Left lung (tissue), 10 donors: Measurements from ENCODE around the gene INPP5E. TPM values are rescaled to one million over a fixed set of nuclear protein-coding genes. Genes with fewer than 3 reads are reported as not detected.

Source experiments
- ATAC-seq: fragments of 200-7000 bp; cut with Tn5 transposase; one replicate; pipeline ENCODE4 v1.9.1; 2020; ENCODE audit warnings: moderate library complexity
- DNase-seq, 4 donors: peaks; one replicate each; pipeline ENCODE4 v3.0.0-alpha.2; 2013 to 2020
- H3K27ac ChIP-seq, 2 donors: fragments of 200-600 bp; sonication (generic) in 1 of 2; one replicate each; pipeline versions ENCODE4 v1.5.0 to v1.8.0; 2020 to 2021
- H3K27me3 ChIP-seq, 2 donors: fragments of 200-600 bp; sonication (generic) in 1 of 2; one replicate each; pipeline versions ENCODE4 v1.5.0 to v1.8.0; 2020 to 2021
- H3K36me3 ChIP-seq, 2 donors: fragments of 200-600 bp; sonication (generic) in 1 of 2; one replicate each; pipeline versions ENCODE4 v1.5.0 to v1.8.0; 2020 to 2021
- H3K4me1 ChIP-seq, 2 donors: fragments of 200-600 bp; one replicate each; pipeline ENCODE4 v1.8.0; 2021
- H3K4me3 ChIP-seq, 2 donors: fragments of 200-600 bp; sonication (generic) in 1 of 2; one replicate each; pipeline versions ENCODE4 v1.5.0 to v1.8.0; 2020 to 2021; ENCODE audit warnings: mild to moderate bottlenecking in 1 of 2
- H3K9me3 ChIP-seq, 2 donors: fragments of 200-600 bp; sonication (generic) in 1 of 2; one replicate each; pipeline versions ENCODE4 v1.5.0 to v1.8.0; 2020 to 2021
- CTCF ChIP-seq, 2 donors: fragments of 200-600 bp; sonication (generic) in 1 of 2; IDR thresholded peaks; one replicate each; pipeline versions ENCODE4 v1.5.0 to v1.8.0; 2021; ENCODE audit warnings: antibody characterized with exemption in 2 of 2
- intact Hi-C, 2 donors: fragments of 100-400 bp; cut with DNase I; formaldehyde crosslinking; loops; one replicate each; pipeline versions ENCODE4 v1.11.2 to v1.14.2; 2022
- polyA plus RNA-seq, 6 donors: library from polyadenylated mRNA; unstranded; fragments of 120-200 nt; gene quantifications; one replicate each; pipeline ENCODE4 v1.2.1, GENCODE V29; 2013; ENCODE audit not compliant: insufficient read length in 6 of 6
- total RNA-seq, 2 donors: library from RNA; stranded (reverse); fragmentation: NEBNext Ultra II Directional; extraction: Animal tissue kit (Norgen Biotek cat#: 25700); gene quantifications; one replicate each; pipeline ENCODE4 v1.2.1, GENCODE V29; 2021
- donor health status: DM: no; HTN: yes; CAD: no.
- donor health status: DM: no; HTN: no; CAD: no.

INPP5E gene
- total and polyA plus RNA-seq, 8 donors, result 11.4 to 19.8 (median 13.1) TPM

DNA sequence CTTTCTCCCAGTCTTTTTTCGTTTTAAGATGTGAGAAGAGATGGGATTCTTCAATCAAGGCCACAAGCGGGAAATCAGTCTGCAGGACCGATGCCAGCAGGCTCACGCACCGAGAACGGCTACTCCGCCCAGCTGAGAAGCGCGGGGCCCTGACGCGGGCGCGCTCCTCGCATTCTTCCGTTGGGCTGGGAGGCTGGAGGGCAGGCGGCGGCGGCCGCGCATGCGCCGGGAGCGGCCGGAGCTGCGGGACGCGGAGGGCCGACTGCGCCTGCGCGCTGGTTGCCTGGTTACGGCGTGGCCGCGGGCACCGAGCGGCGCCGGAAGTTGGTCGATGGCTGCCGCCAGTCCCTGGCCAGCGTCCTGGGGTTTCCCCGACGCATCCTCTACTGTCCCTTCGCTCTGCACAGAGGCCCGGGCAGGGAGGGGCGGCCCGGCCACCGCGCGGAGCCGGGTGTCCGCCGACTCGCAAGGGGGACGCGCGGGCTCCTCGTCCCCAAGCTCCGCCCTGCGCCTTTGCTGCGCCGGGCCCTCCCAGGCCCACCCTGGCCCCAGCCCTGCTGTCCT is 44.0 kb upstream of the INPP5E start:
- Histone ChIP-seq H3K9me3 (no peaks in the 10 kb centered on the region), H3K27me3 (no peaks in the 10 kb centered on the region), H3K4me3 (peak overlapping the region; percentile 58 to 74), H3K4me1 (peaks cover 16 to 50% of the 10 kb centered on the region in 2 donors), H3K36me3 (peaks cover 0 to 2% of the 10 kb centered on the region in 2 donors), H3K27ac (peak overlapping the region; percentile 99)
- peak; percentile 94 to 99 (median 96) for DNase-seq
- ATAC-seq, result peak; percentile 49
- TF ChIP-seq CTCF (IDR thresholded peaks at IDR 0.05), result no peak
- intact Hi-C loops, result no loop called here

GRCh38 chr9:136482793-136483588 is 43.3 kb upstream of the INPP5E start, which contains the start of gene SEC16A:
TSS of gene SEC16A (minus strand) at chr9:136483040. CDS start at chr9:136477615, 5,425 bp downstream.
- Histone ChIP-seq H3K4me1 (peaks cover 16 to 43% of the 10 kb centered on the region in 2 donors), H3K27me3 (no peaks in the 10 kb centered on the region), H3K36me3 (peaks cover 0 to 9% of the 10 kb centered on the region in 2 donors), H3K27ac (peak within 1 kb of the TSS; percentile 99), H3K9me3 (no peaks in the 10 kb centered on the region), H3K4me3 (peak within 1 kb of the TSS; percentile 68 to 84)
- TF ChIP-seq CTCF (IDR thresholded peaks at IDR 0.05), result no peak
- DNase-seq, result peak; percentile 98 to 100 (median 100)
- intact Hi-C loops, result no loop called here
- peak; percentile 81 for ATAC-seq

DNA sequence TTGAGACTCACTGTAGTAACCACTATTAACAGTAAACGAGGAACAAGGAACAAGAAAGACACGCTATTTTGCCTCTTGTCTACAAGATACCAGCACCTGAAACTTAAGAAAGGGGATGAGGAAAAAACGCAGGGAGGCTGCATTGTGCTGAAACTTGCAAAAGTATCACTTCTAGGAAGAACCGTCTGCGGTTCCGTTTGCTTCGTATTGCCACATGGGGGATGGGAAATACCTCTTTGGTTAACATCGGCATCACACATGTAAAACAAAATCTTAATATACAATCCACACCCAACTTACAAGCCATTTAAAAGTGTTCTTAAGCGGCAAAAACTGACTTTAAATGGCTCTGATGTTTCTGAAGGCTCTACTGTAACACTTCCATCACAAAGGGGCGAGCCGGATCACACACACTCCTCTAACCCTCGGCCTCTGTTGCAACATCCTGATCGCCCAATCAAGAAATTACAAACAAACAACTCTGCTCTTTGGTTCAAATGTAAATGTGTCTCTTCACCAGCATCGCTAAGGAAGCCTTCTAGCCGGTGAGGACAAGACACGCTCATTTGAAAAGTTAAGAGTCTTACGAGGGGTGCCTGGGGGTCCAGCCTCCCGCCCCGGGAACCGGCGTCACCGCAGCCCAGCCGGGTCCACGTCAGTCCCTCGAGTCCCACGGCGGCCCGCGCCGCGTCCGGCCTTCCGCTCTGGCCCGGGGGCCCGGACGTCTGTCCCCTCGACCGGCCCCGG is 42.6 kb upstream of the INPP5E start:
- no peak for TF ChIP-seq CTCF (IDR thresholded peaks at IDR 0.05)
- Histone ChIP-seq H3K9me3 (no peaks in the 10 kb centered on the region), H3K36me3 (peaks cover 0 to 17% of the 10 kb centered on the region in 2 donors), H3K4me3 (peak overlapping the region; percentile 68 to 84), H3K4me1 (peaks cover 16 to 43% of the 10 kb centered on the region in 2 donors), H3K27ac (peak overlapping the region; percentile 97 to 99), H3K27me3 (no peaks in the 10 kb centered on the region)
- DNase-seq (peak in 2 of 4 donors; percentile 26 to 61), ATAC-seq (no peak)
- intact Hi-C loops, result no loop called here

- ATAC-seq (no peak), DNase-seq (no peak)
- intact Hi-C loops, result no loop called here
- Histone ChIP-seq H3K9me3 (no peaks in the 10 kb centered on the region), H3K4me3 (peak overlapping the region; percentile 68 to 84), H3K27ac (peak overlapping the region in 1 of 2 donors; percentile 99), H3K36me3 (peaks cover 0 to 24% of the 10 kb centered on the region in 2 donors), H3K4me1 (peaks cover 16 to 43% of the 10 kb centered on the region in 2 donors), H3K27me3 (no peaks in the 10 kb centered on the region)
- no peak for TF ChIP-seq CTCF (IDR thresholded peaks at IDR 0.05)
These were observed 41.9 kb upstream of the INPP5E start for GRCh38 chr9:136481558-136481957.
